Right lobe of liver (tissue), 6 donors: ENCODE data around the gene ACBD5. TPM values are rescaled to one million over a fixed set of nuclear protein-coding genes. Genes with fewer than 3 reads are reported as not detected.

Source experiments
- ATAC-seq, 4 donors: fragments of 200-7000 bp; cut with Tn5 transposase; one replicate each; pipeline ENCODE4 v1.9.1; 2020; ENCODE audit warnings: mild to moderate bottlenecking in 4 of 4, moderate library complexity in 4 of 4
- DNase-seq, 3 donors: peaks; one replicate each; pipeline ENCODE4 v3.0.0-alpha.2; 2020
- H3K27ac ChIP-seq, 3 donors: fragments of 200-600 bp; one replicate each; pipeline ENCODE4 v1.8.0; 2022
- H3K27me3 ChIP-seq, 2 donors: fragments of 200-600 bp; one replicate each; pipeline ENCODE4 v1.8.0; 2022
- H3K36me3 ChIP-seq, 4 donors: fragments of 200-600 bp; sonication (generic) in 1 of 4; one replicate each; pipeline versions ENCODE4 v1.5.1 to v1.8.0; 2017 to 2022; ENCODE audit warnings: control low read depth in 1 of 4
- H3K4me1 ChIP-seq, 4 donors: fragments of 200-600 bp; sonication (generic) in 1 of 4; one replicate each; pipeline versions ENCODE4 v1.5.1 to v1.8.0; 2017 to 2022; ENCODE audit warnings: control low read depth in 1 of 4
- H3K4me3 ChIP-seq, 3 donors: fragments of 200-600 bp; one replicate each; pipeline ENCODE4 v1.8.0; 2022
- H3K9me3 ChIP-seq, 4 donors: fragments of 200-600 bp; sonication (generic) in 1 of 4; one replicate each; pipeline versions ENCODE4 v1.5.1 to v1.8.0; 2017 to 2022; ENCODE audit warnings: control low read depth in 1 of 4
- CTCF ChIP-seq, 4 donors: fragments of 200-600 bp in 3 of 4; fragments of 450-650 bp in 1 of 4; IDR thresholded peaks; one replicate each; pipeline versions ENCODE4 v1.5.1 to v1.8.0; 2016 to 2022; ENCODE audit warnings: antibody characterized with exemption in 4 of 4, mild to moderate bottlenecking in 2 of 4
- POLR2A ChIP-seq: fragments of 450-650 bp; IDR thresholded peaks from one replicate; pipeline ENCODE4 v1.6.1; 2017; ENCODE audit warnings: antibody characterized with exemption, mild to moderate bottlenecking
- WGBS: methylation state at CpG from one replicate; pipeline ENCODE4 v1.1.6; 2018; ENCODE audit warnings: low coverage, low lambda C conversion rate; ENCODE audit not compliant: insufficient coverage; ENCODE audit errors: missing lambda C conversion rate; 5-methylcytosine and 5-hydroxymethylcytosine counted together
- intact Hi-C, 2 donors: fragments of 100-400 bp; cut with DNase I; formaldehyde crosslinking; loops; one replicate each; pipeline versions ENCODE4 v1.11.2 to v1.14.1; 2022
- total RNA-seq, 6 experiments: library from RNA; depleted of rRNA in 2 of 6; stranded (reverse); fragments of >200 nt in 2 of 6; fragmentation: NEBNext Ultra II Directional in 3 of 6; extraction: Animal tissue kit (Norgen Biotek cat#: 25700) in 3 of 6; gene quantifications; one replicate each; pipeline versions ENCODE4 v1.1.0 to v1.2.4, GENCODE V29; 2016 to 2023
- donor health status: DM: no; HTN: yes; CAD: no.
- donor health status: DM: no; HTN: no; CAD: no.
- donor health status: DM: no; HTN: no; CAD: no.
- donor health status: DM: no; HTN: yes; CAD: no.
- donor health status: DM: no; HTN: yes; CAD: no.

ACBD5 gene
- total RNA-seq, 6 experiments from 2014 or later, result 23.1 to 45.9 (median 32.0) TPM

- Histone ChIP-seq H3K4me1 (no peaks in the 10 kb centered on the region), H3K27ac (no peak overlapping the region), H3K36me3 (no peaks in the 10 kb centered on the region), H3K27me3 (no peaks in the 10 kb centered on the region), H3K4me3 (no peak overlapping the region), H3K9me3 (no peaks in the 10 kb centered on the region)
- WGBS, result 61% methylated on average over 5 of the region's 5 CpGs
- ATAC-seq (no peak), DNase-seq (no peak)
- intact Hi-C loops, result no loop called here
- TF ChIP-seq POLR2A, result no peak
- TF ChIP-seq CTCF (IDR thresholded peaks at IDR 0.05), result no peak
Observed at GRCh38 chr10:27247006-27247405, 6.4 kb upstream of the ACBD5 start.

- Histone ChIP-seq H3K27ac (no peak overlapping the region), H3K4me3 (no peak overlapping the region), H3K36me3 (no peaks in the 10 kb centered on the region), H3K4me1 (no peaks in the 10 kb centered on the region), H3K9me3 (no peaks in the 10 kb centered on the region), H3K27me3 (no peaks in the 10 kb centered on the region)
- DNase-seq (no peak), ATAC-seq (no peak)
- TF ChIP-seq POLR2A, result no peak
- TF ChIP-seq CTCF (IDR thresholded peaks at IDR 0.05), result no peak
- 83% methylated on average over 8 of the region's 11 CpGs for WGBS
- intact Hi-C loops, result no loop called here
Observed at GRCh38 chr10:27245836-27246235, 5.2 kb upstream of the ACBD5 start.

- Histone ChIP-seq H3K27ac (no peak overlapping the region), H3K9me3 (no peaks in the 10 kb centered on the region), H3K27me3 (no peaks in the 10 kb centered on the region), H3K4me1 (no peaks in the 10 kb centered on the region), H3K36me3 (no peaks in the 10 kb centered on the region), H3K4me3 (no peak overlapping the region)
- no peak for DNase-seq
- intact Hi-C loops, result no loop called here
- ATAC-seq, result no peak
- TF ChIP-seq POLR2A, result no peak
- no peak for TF ChIP-seq CTCF (IDR thresholded peaks at IDR 0.05)
- WGBS, result no CpG with 5 or more reads among the region's 1 CpG
Observed at GRCh38 chr10:27244976-27245375, 4.4 kb upstream of the ACBD5 start.

GRCh38 chr10:27242951-27243551, 2.5 kb upstream of the ACBD5 start:
- peaks cover 0 to 9% (median 1%) of the 10 kb centered on the region in 4 donors for H3K4me1 ChIP-seq
- intact Hi-C loops, result no loop called here
- DNase-seq, result peak in 2 of 3 donors; percentile 56 to 79
- no peaks in the 10 kb centered on the region for H3K9me3 ChIP-seq
- peak; percentile 42 to 66 (median 60) for ATAC-seq
- H3K36me3 ChIP-seq, result no peaks in the 10 kb centered on the region
- 11% methylated on average over 9 of the region's 12 CpGs for WGBS
- peak overlapping the region; percentile 61 to 85 (median 83) for H3K4me3 ChIP-seq
- H3K27me3 ChIP-seq, result no peaks in the 10 kb centered on the region
- H3K27ac ChIP-seq, result peak overlapping the region; percentile 89 to 96 (median 92)
- no peak for TF ChIP-seq CTCF (IDR thresholded peaks at IDR 0.05)
- TF ChIP-seq POLR2A, result peak; percentile 57
